MV-4-11 (cell line): ENCODE data around the gene TMSB4Y.
A peak's percentile ranks its signal among the peaks of the same experiment; 100 is the strongest.

Source experiments
- DNase-seq: peaks from one replicate; lab custom pipeline; 2025; lab: John Stamatoyannopoulos, UW

TMSB4Y gene

GRCh38 chrY:13703568-13703968 is at the start of gene TMSB4Y:
TMSB4Y (plus strand) TSS chrY:13703899.
- DNase-seq: peak; percentile 82

GRCh38 chrY:13664162-13664561 is 39.5 kb upstream of the TMSB4Y start:
- DNase-seq: no peak

GRCh38 chrY:13671122-13671521 is 32.6 kb upstream of the TMSB4Y start:
- no peak for DNase-seq

DNA sequence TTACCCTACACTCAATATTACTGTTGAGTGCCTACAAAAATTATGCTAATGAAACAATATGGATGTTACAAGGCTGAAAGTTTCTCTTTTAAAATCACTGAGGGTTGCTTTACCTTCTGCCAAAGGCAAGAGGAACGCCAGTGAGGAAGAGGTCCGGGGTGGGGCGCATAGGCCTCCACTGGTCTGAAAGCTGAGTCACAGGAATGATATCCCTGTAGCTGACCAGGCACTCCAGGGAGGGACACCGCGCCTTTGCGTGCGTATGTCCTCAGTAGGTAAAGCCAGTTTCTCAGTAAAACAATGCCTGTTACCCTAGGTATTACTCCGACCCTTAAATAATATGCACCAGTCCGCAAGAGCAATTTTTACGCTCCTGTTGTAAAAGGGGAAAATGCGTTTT is 1.4 kb upstream of the TMSB4Y start:
- no peak for DNase-seq

GRCh38 chrY:13704121-13704930 is 627 bp downstream of the TMSB4Y start:
- DNase-seq: no peak

GRCh38 chrY:13705197-13705596 is 1.5 kb downstream of the TMSB4Y start:
- DNase-seq: no peak

- no peak for DNase-seq
Measured at GRCh38 chrY:13708038-13708437, 4.3 kb downstream of the TMSB4Y start.

- DNase-seq: no peak
Measured at GRCh38 chrY:13718996-13719395, 15.3 kb downstream of the TMSB4Y start.

DNA sequence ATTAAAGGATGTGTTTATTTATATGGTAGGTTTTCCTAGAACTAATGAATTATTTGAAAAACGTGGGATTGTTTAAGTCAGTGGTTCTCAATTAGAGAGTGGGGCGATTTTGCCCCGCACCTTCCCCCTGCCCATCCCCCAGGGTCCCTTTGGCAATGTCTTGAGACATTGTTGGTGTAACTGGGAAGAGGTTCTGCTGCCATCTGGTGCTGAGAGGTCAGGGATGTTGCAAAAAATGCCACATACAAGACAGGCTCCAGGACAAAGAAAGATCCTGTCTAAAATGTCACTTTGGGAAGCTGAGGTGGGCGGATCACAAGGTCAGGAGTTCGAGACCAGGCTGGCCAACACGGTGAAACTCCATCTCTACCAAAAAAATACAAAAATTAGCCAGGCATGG is 25.8 kb downstream of the TMSB4Y start:
- no peak for DNase-seq

GRCh38 chrY:13738618-13739017 is 34.9 kb downstream of the TMSB4Y start:
- peak; percentile 21 for DNase-seq

- DNase-seq: no peak
Measured at GRCh38 chrY:13751289-13752071, 47.8 kb downstream of the TMSB4Y start.

DNA sequence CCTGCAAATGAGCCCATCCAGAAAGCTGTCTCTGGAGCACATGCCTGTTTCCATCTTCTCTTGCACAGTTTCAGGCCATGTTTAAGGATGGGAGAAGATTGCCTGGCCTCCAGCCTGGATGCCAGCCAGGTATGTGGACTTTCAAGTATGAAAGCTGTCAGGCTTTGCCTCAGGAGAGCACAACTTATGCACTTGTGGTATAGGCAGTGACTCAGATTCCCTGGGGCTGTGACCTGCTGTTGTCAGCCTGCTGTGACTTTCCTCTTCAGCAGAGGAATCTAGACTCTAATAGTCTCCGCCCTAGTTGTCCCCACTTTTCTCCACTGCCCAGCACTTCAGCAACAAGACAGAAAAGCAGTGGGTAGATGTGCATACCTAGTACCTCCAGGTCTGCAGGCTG is 51.0 kb downstream of the TMSB4Y start:
- peak; percentile 60 for DNase-seq
